GM12874 (cell line): ENCODE data around the gene CYP8B1.

Experiments used
- TF ChIP-seq, protein P1 (sequence below): IDR thresholded peaks from 2 replicates; pipeline ENCODE4 v1.5.1; 2011; ENCODE audit warnings: low read depth, mild to moderate bottlenecking, control low read depth, low read length, moderate library complexity; ENCODE audit not compliant: insufficient read depth

Gene CYP8B1

GRCh38 chr3:42856544-42856943 lies 19.1 kb downstream of the CYP8B1 start:
- TF ChIP-seq, protein P1, sequence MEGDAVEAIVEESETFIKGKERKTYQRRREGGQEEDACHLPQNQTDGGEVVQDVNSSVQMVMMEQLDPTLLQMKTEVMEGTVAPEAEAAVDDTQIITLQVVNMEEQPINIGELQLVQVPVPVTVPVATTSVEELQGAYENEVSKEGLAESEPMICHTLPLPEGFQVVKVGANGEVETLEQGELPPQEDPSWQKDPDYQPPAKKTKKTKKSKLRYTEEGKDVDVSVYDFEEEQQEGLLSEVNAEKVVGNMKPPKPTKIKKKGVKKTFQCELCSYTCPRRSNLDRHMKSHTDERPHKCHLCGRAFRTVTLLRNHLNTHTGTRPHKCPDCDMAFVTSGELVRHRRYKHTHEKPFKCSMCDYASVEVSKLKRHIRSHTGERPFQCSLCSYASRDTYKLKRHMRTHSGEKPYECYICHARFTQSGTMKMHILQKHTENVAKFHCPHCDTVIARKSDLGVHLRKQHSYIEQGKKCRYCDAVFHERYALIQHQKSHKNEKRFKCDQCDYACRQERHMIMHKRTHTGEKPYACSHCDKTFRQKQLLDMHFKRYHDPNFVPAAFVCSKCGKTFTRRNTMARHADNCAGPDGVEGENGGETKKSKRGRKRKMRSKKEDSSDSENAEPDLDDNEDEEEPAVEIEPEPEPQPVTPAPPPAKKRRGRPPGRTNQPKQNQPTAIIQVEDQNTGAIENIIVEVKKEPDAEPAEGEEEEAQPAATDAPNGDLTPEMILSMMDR = no peak

DNA sequence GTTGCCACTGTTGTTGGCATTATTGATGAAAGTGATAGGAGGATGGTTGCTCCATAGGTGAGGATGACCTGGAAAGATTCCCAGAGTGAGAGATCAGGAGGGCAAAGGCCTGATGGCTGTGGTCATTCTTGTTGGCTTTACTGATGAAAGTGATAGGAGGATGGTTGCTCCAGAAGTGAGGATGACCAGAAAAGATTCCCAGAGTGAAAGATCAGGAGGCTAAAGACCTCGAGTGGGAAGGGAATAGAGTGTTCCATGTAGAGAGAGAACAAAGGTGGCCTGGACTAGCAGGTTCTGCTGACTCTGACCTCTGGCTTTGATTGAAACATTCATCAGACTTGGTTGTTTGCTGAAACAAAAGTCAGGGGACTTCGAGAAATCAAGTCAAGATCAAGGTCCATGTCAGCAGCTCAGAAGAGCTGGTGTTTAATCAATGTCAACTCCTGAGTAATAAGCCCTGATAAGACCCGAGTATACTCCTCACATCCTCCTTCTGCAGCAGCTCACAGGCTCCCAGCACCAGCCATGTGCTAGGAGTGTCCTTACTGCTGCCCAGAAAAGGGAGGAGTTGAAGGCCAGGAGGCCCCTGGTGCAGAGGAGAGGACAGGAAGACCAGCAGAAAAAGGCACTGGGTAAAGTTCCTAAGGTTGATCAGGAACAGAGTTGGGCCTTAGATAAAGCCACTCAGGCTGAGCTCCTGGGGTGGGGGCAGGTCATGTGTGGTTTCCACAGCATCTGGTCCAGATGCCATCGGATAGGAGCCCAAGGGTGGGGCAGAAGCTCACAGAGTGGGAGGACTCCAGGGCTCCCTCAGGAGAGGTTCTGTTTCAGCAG lies 19.9 kb downstream of the CYP8B1 start:
- TF ChIP-seq, protein P1 = no peak

GRCh38 chr3:42855219-42855546 lies 20.5 kb downstream of the CYP8B1 start:
- TF ChIP-seq, protein P1 = no peak

DNA sequence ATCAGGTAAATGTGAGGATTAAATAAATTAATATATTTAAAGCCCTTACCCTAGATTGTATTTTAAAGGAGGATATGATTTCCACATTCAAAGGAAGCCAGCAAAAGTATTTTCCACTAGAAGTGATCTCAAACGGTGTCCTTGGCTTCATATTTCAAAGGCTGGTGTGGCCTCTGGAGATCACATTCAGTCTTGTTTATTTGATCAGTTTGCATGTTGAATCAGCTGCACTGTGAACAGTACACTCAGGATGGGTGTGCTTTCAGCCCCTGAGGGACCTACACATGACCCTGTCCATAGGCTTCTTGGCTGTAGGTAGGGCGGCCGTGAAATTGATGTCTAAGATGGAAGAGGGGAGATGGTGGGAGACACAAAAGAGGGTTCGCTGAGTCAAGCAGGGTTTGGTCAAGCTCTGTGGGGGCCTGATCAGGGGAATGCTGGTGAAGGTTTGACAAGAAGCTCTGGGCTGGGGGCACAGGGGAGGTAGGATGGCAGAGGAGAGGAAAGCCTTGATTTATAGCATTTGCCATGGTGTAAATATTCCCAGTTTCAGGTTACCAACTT lies 21.9 kb downstream of the CYP8B1 start:
- TF ChIP-seq, protein P1 = no peak

- TF ChIP-seq, protein P1 = no peak
Observed at GRCh38 chr3:42853056-42853455, 22.6 kb downstream of the CYP8B1 start.

- TF ChIP-seq, protein P1 = no peak
Observed at GRCh38 chr3:42852441-42852840, 23.2 kb downstream of the CYP8B1 start.

- TF ChIP-seq, protein P1 = no peak
Observed at GRCh38 chr3:42851228-42851834, 24.3 kb downstream of the CYP8B1 start.
